Endothelial cell of umbilical vein (primary cell): ENCODE results near the gene LAMC1. TPM values are rescaled to one million over a fixed set of nuclear protein-coding genes. Genes with fewer than 3 reads are reported as not detected.

Experiments used
- BruUV-seq: library from RNA; stranded (reverse); fragments of 400-500 nt; replicated peaks from 2 replicates; lab custom pipeline; 2021; lab: Mats Ljungman, UMichigan
- CTCF ChIA-PET: fragments of 300-600, 350-600 bp; sonication (Branson Sonifier 250); formaldehyde crosslinking; loops from one replicate; lab custom pipeline; 2021; ENCODE audit warnings: antibody characterized with exemption, inconsistent platforms; lab: Charles Lee
- POLR2A ChIA-PET: fragments of 300-600, 350-600 bp; sonication (Branson Sonifier 250); formaldehyde crosslinking; loops from one replicate; lab custom pipeline; 2021; ENCODE audit warnings: antibody characterized with exemption, inconsistent platforms; lab: Charles Lee
- DNase-seq: peaks from one replicate; pipeline ENCODE4 v3.0.0-alpha.2; 2011; ENCODE audit warnings: low read depth, low spot score
- FAIRE-seq: peaks from 2 replicates; lab custom pipeline; 2011; peaks lifted over from hg19 to GRCh38; lab: Jason Lieb, UNC
- H2AFZ ChIP-seq: 2 replicates; pipeline ENCODE4 v1.6.0; 2012; ENCODE audit warnings: low read depth, low read length, control low read depth, inconsistent platforms
- H3K27ac ChIP-seq: 2 replicates; pipeline ENCODE4 v1.5.1; 2011; ENCODE audit warnings: low read depth, mild to moderate bottlenecking, control low read depth, low read length, moderate library complexity; ENCODE audit not compliant: insufficient read depth
- H3K27me3 ChIP-seq, 2 experiments: 2 replicates each; pipeline versions ENCODE4 v1.6.0 to v1.6.1; 2011; ENCODE audit warnings: low read length in 2 of 2, mixed read lengths in 1 of 2; ENCODE audit not compliant: control insufficient read depth in 2 of 2, insufficient read depth in 2 of 2
- H3K36me3 ChIP-seq, 2 experiments: 2 replicates in 1 of 2; 3 replicates in 1 of 2; pipeline ENCODE4 v1.5.1; 2011; ENCODE audit warnings: low read length in 2 of 2, mild to moderate bottlenecking in 1 of 2, moderate library complexity in 1 of 2; ENCODE audit not compliant: control insufficient read depth in 2 of 2, insufficient read depth in 2 of 2; ENCODE audit errors: extremely low read depth in 1 of 2
- H3K4me1 ChIP-seq: 3 replicates; pipeline ENCODE4 v1.5.1; 2011; ENCODE audit warnings: mild to moderate bottlenecking, low read length; ENCODE audit not compliant: control insufficient read depth, insufficient read depth; ENCODE audit errors: extremely low read depth
- H3K4me2 ChIP-seq: 2 replicates; pipeline ENCODE4 v1.6.1; 2011; ENCODE audit warnings: low read length, control low read depth, mixed read lengths; ENCODE audit not compliant: insufficient read depth
- H3K4me3 ChIP-seq, 3 experiments: fragments of 200-600 bp in 1 of 3; sonication (generic), shearing (Covaris generic) in 1 of 3; replicated peaks in 1 of 3; 2 replicates each; pipeline ENCODE4 v1.5.1; 2011 to 2016; ENCODE audit warnings: control low read depth in 3 of 3, low read length in 3 of 3, mild to moderate bottlenecking in 2 of 3, inconsistent platforms in 1 of 3, low read depth in 1 of 3, moderate library complexity in 1 of 3; ENCODE audit not compliant: insufficient read depth in 1 of 3
- H3K79me2 ChIP-seq: 2 replicates; pipeline ENCODE4 v1.6.0; 2012; ENCODE audit warnings: low read length, inconsistent platforms; ENCODE audit not compliant: control insufficient read depth, insufficient read depth
- H3K9ac ChIP-seq: replicated peaks from 2 replicates; pipeline ENCODE3; 2011; ENCODE audit warnings: low read length, control low read depth; ENCODE audit not compliant: insufficient read depth; ENCODE audit errors: extremely low read depth
- H3K9me1 ChIP-seq: replicated peaks from 3 replicates; pipeline ENCODE4 v1.6.0; 2011; ENCODE audit warnings: mild to moderate bottlenecking, low read length; ENCODE audit not compliant: control insufficient read depth, insufficient read depth; ENCODE audit errors: extremely low read depth
- H3K9me3 ChIP-seq: replicated peaks from 2 replicates; pipeline ENCODE4 v1.5.1; 2012; ENCODE audit warnings: low read length, inconsistent platforms; ENCODE audit not compliant: control insufficient read depth, insufficient read depth
- H4K20me1 ChIP-seq: replicated peaks from 2 replicates; pipeline ENCODE3; 2011; ENCODE audit warnings: mild to moderate bottlenecking, low read length; ENCODE audit not compliant: control insufficient read depth, insufficient read depth; ENCODE audit errors: extremely low read depth
- FOS ChIP-seq: IDR thresholded peaks from 2 replicates; pipeline ENCODE4 v1.6.1; 2011; ENCODE audit warnings: mild to moderate bottlenecking, low read length, moderate library complexity, borderline replicate concordance; ENCODE audit not compliant: insufficient read depth
- GATA2 ChIP-seq: IDR thresholded peaks from 2 replicates; pipeline ENCODE4 v1.7.0; 2011; ENCODE audit warnings: low read depth, mild to moderate bottlenecking, moderate library complexity, mixed read lengths, low read length; ENCODE audit not compliant: insufficient read length, insufficient read depth
- MYC ChIP-seq: IDR thresholded peaks from one replicate; pipeline ENCODE4 v1.6.1; 2011; ENCODE audit warnings: mild to moderate bottlenecking, low read depth, low read length
- POLR2AphosphoS5 ChIP-seq: IDR thresholded peaks from 2 replicates; pipeline ENCODE4 v1.6.1; 2012; ENCODE audit warnings: low read depth, mild to moderate bottlenecking, control low read depth, low read length, moderate library complexity; ENCODE audit not compliant: insufficient read depth
- dilution Hi-C: fragments of 300-500 bp; cut with MboI; formaldehyde crosslinking; loops from one replicate; pipeline ENCODE4 v1.15.0; 2019; ENCODE audit warnings: low sequenced_read_pairs; ENCODE audit not compliant: extremely low pct_ligation_motif_present
- intact Hi-C: fragments of 100-400 bp; cut with micrococcal nuclease; formaldehyde crosslinking; loops from one replicate; pipeline ENCODE4 v1.10.0; 2022
- polyA plus RNA-seq, 4 experiments: library from polyadenylated mRNA; depleted of rRNA in 3 of 4; stranded (reverse) in 3 of 4; unstranded in 1 of 4; fragments of >200 nt; gene quantifications; 2 replicates each; pipeline versions ENCODE4 v1.2.1 to v1.2.3, GENCODE V29; 2011 to 2012; ENCODE audit warnings: missing spikeins in 1 of 4
- small RNA-seq: library from RNA; depleted of rRNA; stranded (forward); fragments of <200 nt; gene quantifications from one replicate; pipeline ENCODE3, GENCODE V24; 2012; ENCODE audit warnings: low replicate concordance, low read depth; ENCODE audit not compliant: insufficient read depth, insufficient read length
- total RNA-seq: library from RNA; stranded (reverse); gene quantifications from 2 replicates; pipeline ENCODE4 v1.2.3, GENCODE V29; 2021

LAMC1 gene
- total and polyA plus RNA-seq, 2 donors (not counting 3 experiments of a cell fraction or from before 2014, with no cell fraction given), result 92.5 to 216 TPM

GRCh38 chr1:183195142-183195574 is 171.9 kb downstream of the LAMC1 start:
- ChIA-PET CTCF (interaction anchor here (1.0 to 2.2 kb wide), 4 partner anchors 8 to 40 kb away, joined by 3 to 10 read pairs (median 6); no protein-coding TSS in a partner anchor), POLR2A (no interaction called here)
- Histone ChIP-seq H3K79me2 (no peaks in the 10 kb centered on the region), H2AFZ (peak overlapping the region; percentile 36), H3K4me2 (peak overlapping the region; percentile 17), H3K9me3 (no peaks in the 10 kb centered on the region), H4K20me1 (no peaks in the 10 kb centered on the region), H3K36me3 (no peaks in the 10 kb centered on the region), H3K9me1 (no peaks in the 10 kb centered on the region), H3K4me3 (no peak overlapping the region), H3K27me3 (no peaks in the 10 kb centered on the region), H3K9ac (no peak overlapping the region), H3K4me1 (peaks cover 12% of the 10 kb centered on the region), H3K27ac (peak overlapping the region; percentile 44)
- no peak for TF ChIP-seq MYC
- peak; percentile 66 for TF ChIP-seq GATA2
- no peak for TF ChIP-seq POLR2AphosphoS5
- TF ChIP-seq FOS, result peak; percentile 68
- peak; percentile 60 for DNase-seq
- peak; percentile 75 for FAIRE-seq
- intact Hi-C loops, result no loop called here
- BruUV-seq, result no TSS peak
- dilution Hi-C loops, result no loop called here

Small RNAs within 50 kb of the gene (small RNA-seq; reads per million reads assigned to genes)
- gene RNU6-41P, result not detected

Other genes starting within 250 kb of the LAMC1 start
- 0.75 and 1.3 TPM in 2 replicates for gene NPL, start 233.6 kb upstream of the LAMC1 start, total RNA-seq
- gene NPL, start 233.6 kb upstream of the LAMC1 start, polyA plus RNA-seq, result 0.14 TPM in 1 of 2 replicates, not detected in the other
- 219 and 220 TPM in 2 replicates for gene DHX9, start 184.1 kb upstream of the LAMC1 start, total RNA-seq
- 93.1 and 142 TPM in 2 replicates for gene DHX9, start 184.1 kb upstream of the LAMC1 start, polyA plus RNA-seq
- gene SHCBP1L, start 70.3 kb upstream of the LAMC1 start, total RNA-seq, result not detected in 2 replicates
- gene SHCBP1L, start 70.3 kb upstream of the LAMC1 start, polyA plus RNA-seq, result 0.11 TPM in 1 of 2 replicates, not detected in the other
- gene LAMC2, start 162.8 kb downstream of the LAMC1 start, total RNA-seq, result 0.82 and 4.0 TPM in 2 replicates
- 0.14 and 0.23 TPM in 2 replicates for gene LAMC2, start 162.8 kb downstream of the LAMC1 start, polyA plus RNA-seq